Measurements from ENCODE around the gene PCDH12. TPM values are rescaled to one million over a fixed set of nuclear protein-coding genes. Genes with fewer than 3 reads are reported as not detected.
"Not testable (repeated sequence)": the region's sequence is repeated elsewhere in the genome, so short reads cannot be mapped to it uniquely, and the experiment has no call there.

The PCDH12 gene
- total RNA-seq, 1 donor from 2014 or later = 0.07 TPM

DNA sequence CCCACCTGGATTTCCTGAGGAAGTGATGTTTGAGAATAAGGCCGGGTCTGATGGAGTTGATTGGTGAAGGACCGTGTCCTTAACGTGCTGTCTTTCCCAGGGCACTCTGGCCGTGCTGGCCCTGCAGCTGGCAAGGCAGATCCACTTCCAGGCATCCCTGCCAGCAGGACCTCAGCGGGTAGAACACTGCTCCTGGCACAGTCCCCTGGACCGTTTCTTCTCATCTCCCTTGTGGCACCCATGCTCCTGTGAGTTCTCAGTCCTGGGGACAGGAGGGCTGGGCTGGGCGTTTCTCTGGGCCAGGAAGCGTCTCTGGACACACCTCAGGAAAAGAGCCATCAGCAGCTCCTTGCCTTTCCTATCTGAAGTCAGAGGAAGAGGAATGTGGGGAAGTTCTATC is 30.0 kb downstream of the PCDH12 start:
- Mint-ChIP-seq H3K4me3 (no peak overlapping the region), H3K36me3 (peaks cover 49% of the 10 kb centered on the region), H3K27me3 (ENCODE audit: low read depth) (no peaks in the 10 kb centered on the region), H3K9me3 (no peaks in the 10 kb centered on the region), H3K27ac (no peak overlapping the region), H3K4me1 (peaks cover 7% of the 10 kb centered on the region)
- TF ChIP-seq, protein P1, sequence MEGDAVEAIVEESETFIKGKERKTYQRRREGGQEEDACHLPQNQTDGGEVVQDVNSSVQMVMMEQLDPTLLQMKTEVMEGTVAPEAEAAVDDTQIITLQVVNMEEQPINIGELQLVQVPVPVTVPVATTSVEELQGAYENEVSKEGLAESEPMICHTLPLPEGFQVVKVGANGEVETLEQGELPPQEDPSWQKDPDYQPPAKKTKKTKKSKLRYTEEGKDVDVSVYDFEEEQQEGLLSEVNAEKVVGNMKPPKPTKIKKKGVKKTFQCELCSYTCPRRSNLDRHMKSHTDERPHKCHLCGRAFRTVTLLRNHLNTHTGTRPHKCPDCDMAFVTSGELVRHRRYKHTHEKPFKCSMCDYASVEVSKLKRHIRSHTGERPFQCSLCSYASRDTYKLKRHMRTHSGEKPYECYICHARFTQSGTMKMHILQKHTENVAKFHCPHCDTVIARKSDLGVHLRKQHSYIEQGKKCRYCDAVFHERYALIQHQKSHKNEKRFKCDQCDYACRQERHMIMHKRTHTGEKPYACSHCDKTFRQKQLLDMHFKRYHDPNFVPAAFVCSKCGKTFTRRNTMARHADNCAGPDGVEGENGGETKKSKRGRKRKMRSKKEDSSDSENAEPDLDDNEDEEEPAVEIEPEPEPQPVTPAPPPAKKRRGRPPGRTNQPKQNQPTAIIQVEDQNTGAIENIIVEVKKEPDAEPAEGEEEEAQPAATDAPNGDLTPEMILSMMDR (IDR thresholded peaks at IDR 0.05; ENCODE audit: unreplicated experiment) = no peak
- no peak for DNase-seq (ENCODE audit: low spot score in 2 of 2, unreplicated experiment in 2 of 2)

DNA sequence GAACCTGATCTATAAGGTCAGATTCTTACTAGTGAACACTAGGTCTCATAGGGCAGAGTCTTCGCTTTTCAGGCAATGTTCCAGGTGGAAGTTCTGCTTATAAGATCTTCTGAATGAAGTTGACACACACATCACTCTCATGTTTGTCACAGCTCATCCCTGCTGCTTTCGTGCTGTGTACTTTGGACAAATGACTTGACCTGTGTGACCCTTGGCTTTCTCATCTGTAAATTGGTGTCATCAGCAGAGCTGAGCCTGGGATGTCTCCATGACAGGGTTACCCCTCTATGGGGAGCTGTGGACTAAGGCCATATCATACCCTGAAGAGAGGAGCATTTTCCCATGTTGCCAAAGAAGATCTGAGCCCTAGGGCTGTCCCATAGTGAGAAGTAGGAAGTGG is 31.6 kb downstream of the PCDH12 start:
- Mint-ChIP-seq H3K27me3 (ENCODE audit: low read depth) (no peaks in the 10 kb centered on the region), H3K4me1 (peaks cover 12% of the 10 kb centered on the region), H3K27ac (no peak overlapping the region), H3K36me3 (peaks cover 41% of the 10 kb centered on the region), H3K4me3 (no peak overlapping the region), H3K9me3 (no peaks in the 10 kb centered on the region)
- no peak for DNase-seq (ENCODE audit: low spot score in 2 of 2, unreplicated experiment in 2 of 2)
- TF ChIP-seq, protein P1 (IDR thresholded peaks at IDR 0.05; ENCODE audit: unreplicated experiment) = no peak

DNA sequence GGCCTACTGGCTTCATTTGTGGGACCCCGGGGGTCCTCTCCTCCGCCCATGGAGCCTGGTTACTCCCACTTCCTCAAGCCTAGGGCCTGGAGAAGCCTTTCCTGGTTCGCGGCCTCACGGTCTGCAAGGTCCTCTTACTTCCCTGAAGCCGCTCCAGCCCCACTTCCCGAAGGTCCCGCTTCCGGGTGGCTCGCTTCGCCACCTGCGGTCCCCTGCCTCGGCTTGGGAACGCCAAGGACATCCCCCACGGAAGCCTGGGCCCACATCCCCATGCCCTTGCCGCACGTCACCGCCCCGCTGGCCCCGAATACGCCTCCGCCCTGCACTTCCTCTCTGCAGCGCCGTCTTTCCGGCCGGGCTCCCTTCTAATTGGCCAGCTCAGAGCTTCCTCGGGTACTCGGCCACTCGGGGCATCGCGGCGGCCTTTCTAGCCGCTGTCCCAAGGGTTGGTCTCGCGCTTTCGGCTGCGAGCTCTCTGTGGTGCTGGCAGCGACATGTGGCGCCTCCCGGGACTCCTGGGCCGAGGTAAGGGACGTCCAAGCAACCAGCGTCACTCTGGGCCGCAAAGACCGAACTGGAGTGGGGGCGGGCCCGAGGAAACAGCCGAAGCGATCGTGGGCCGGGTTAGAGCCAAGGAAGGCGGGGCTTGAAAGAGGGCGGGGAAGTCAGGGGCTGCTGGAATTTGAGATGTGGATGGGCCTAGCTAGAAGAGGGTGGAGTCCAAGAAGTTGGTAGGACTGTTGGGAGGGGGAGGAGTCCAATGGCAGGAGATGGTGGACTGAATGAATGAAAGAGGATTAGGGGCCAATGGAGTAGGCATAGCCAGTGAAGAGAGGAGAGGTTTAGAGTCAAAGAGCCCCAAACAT is 34.3 kb downstream of the PCDH12 start, which contains the start of gene DELE1:
Gene DELE1 (plus strand): TSS at position 424 of the 866 bp plus-strand sequence. CDS start 71 bp downstream, at position 495.
- peak; percentile 78 to 90 for DNase-seq (ENCODE audit: low spot score in 2 of 2, unreplicated experiment in 2 of 2)
- Mint-ChIP-seq H3K27ac (peak within 1 kb of the TSS; percentile 96), H3K4me1 (peaks cover 12% of the 10 kb centered on the region), H3K27me3 (ENCODE audit: low read depth) (no peaks in the 10 kb centered on the region), H3K36me3 (peaks cover 22% of the 10 kb centered on the region), H3K9me3 (no peaks in the 10 kb centered on the region), H3K4me3 (peak within 1 kb of the TSS; percentile 68)
- TF ChIP-seq, protein P1 (IDR thresholded peaks at IDR 0.05; ENCODE audit: unreplicated experiment) = no peak

DNA sequence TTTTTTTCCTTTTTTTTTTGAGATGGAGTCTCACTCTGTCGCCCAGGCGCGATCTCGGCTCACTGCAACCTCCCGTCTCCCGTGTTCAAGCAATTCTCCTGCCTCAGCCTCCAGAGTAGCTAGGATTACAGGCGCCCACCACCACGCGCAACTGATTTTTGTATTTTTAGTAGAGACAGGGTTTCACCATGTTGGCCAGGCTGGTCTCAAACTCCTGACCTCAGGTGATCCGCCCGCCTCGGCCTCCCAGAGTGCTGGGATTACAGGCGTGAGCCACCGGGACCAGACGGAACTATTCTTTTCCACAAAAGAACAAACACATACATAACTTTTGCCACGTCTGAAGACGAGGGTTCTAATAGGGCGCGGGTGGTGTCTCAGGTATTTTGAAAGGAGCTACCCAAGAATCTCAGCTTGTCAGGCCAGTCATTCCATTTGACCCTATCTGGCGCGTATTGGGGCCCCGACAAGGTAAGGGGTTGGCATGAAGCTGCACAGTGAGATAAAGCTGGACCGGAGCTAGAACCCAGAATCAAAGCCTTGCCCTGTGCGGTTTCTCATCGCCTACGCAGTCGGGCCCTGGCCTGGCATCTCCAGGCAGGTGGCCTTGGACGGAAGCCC is 35.1 kb downstream of the PCDH12 start:
- H3K9me3 Mint-ChIP-seq; H3K27me3 Mint-ChIP-seq (ENCODE audit: low read depth); DNase-seq (ENCODE audit: low spot score in 2 of 2, unreplicated experiment in 2 of 2): not testable (repeated sequence)
- H3K36me3 Mint-ChIP-seq = peaks cover 17% of the 10 kb centered on the region
- H3K27ac Mint-ChIP-seq = peak overlapping the region; percentile 96
- peak overlapping the region; percentile 68 for H3K4me3 Mint-ChIP-seq
- H3K4me1 Mint-ChIP-seq = peaks cover 12% of the 10 kb centered on the region

DNA sequence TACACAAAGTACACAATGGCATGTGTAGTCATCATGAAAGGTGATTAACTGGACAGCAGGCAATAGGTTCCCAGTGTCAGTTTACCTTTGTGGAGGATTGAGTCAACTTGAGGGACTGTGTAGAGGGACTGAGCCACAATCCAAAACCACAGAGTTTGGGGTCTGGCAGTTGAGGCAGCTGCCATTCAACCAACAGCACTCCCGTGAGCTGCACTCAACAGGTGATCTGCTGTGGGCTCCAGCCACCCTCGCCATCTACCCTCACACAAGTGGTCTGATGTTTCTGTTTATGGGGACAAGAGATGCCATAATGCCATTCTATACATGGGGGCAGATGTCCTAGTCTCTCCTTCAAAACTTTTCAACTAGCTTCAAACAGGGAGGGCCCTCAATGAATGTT is 37.2 kb downstream of the PCDH12 start:
- peaks cover 19% of the 10 kb centered on the region for H3K27me3 Mint-ChIP-seq (ENCODE audit: low read depth)
- H3K9me3 Mint-ChIP-seq = no peaks in the 10 kb centered on the region
- H3K4me3 Mint-ChIP-seq = no peak overlapping the region
- H3K4me1 Mint-ChIP-seq = peaks cover 12% of the 10 kb centered on the region
- H3K36me3 Mint-ChIP-seq = peaks cover 6% of the 10 kb centered on the region
- H3K27ac Mint-ChIP-seq = no peak overlapping the region
- no peak for DNase-seq (ENCODE audit: low spot score in 2 of 2, unreplicated experiment in 2 of 2)
- TF ChIP-seq, protein P1 (IDR thresholded peaks at IDR 0.05; ENCODE audit: unreplicated experiment) = no peak
